Effector CD4-positive, alpha-beta T cell (primary cell): ENCODE measurements around the gene GTF3C1.

Experiments
- DNase-seq: peaks from one replicate; pipeline ENCODE4 v3.0.0-alpha.2; 2020

GTF3C1 gene

GRCh38 chr16:27515874-27516353, 33.8 kb downstream of the GTF3C1 start:
- no peak for DNase-seq

- no peak for DNase-seq
Observed at GRCh38 chr16:27514806-27515205, 34.9 kb downstream of the GTF3C1 start.

DNA sequence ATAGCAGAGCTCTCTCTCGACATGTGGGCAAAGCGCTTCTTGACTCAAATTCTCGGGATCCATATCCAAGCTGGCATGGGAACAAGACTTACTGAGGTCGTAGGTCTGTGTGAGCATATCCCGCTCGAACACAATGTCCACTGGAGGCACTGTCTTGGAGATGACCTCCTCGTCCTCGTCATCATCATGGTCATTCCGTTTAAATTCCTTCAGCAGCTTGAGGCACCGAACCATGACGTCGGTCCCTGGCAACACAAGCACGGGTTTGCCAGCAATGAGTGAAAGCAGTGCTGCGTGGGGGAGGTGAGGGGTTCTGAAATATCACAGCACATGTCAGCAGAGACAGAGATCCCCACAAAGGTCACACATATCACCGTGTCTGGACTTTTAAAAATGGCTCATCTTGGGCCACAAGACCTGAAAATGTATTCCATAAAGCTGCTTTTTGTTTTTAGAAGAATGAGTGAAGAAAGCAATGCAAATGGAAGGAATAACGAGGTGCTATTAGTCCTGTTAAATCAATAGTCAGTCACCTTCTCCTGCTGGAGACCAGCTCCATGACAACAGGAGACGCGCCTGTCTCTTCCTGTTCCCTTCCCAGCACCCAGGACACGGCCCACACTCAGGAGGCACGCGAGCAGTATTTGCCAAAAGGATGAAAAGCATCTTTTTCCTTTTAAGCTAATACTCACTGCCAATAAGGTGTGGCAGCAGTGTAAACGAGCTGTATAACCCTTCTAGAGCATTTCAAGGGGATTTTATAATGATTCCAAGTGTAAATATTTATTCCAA, 37.9 kb downstream of the GTF3C1 start:
- DNase-seq: no peak

DNA sequence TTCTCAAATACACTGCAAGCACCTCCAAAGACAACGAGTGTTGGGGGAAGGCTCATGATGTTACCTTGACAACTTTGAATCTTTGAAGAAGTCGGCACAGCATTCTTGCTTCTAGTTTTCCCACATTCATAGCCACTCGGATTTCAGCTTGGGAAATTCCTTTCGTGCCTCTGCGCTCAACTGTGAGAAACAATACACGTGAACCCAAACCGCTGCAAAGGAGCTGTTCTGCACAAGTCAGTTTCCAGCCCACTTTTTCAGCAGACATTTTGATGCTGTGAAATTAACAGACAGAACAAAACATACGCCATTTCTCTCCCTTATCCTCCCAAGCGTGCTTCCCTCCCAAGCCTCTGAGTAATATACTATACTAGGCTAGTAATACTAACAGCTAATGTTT, 41.2 kb downstream of the GTF3C1 start:
- no peak for DNase-seq

GRCh38 chr16:27506771-27507170, 42.9 kb downstream of the GTF3C1 start:
- no peak for DNase-seq

DNA sequence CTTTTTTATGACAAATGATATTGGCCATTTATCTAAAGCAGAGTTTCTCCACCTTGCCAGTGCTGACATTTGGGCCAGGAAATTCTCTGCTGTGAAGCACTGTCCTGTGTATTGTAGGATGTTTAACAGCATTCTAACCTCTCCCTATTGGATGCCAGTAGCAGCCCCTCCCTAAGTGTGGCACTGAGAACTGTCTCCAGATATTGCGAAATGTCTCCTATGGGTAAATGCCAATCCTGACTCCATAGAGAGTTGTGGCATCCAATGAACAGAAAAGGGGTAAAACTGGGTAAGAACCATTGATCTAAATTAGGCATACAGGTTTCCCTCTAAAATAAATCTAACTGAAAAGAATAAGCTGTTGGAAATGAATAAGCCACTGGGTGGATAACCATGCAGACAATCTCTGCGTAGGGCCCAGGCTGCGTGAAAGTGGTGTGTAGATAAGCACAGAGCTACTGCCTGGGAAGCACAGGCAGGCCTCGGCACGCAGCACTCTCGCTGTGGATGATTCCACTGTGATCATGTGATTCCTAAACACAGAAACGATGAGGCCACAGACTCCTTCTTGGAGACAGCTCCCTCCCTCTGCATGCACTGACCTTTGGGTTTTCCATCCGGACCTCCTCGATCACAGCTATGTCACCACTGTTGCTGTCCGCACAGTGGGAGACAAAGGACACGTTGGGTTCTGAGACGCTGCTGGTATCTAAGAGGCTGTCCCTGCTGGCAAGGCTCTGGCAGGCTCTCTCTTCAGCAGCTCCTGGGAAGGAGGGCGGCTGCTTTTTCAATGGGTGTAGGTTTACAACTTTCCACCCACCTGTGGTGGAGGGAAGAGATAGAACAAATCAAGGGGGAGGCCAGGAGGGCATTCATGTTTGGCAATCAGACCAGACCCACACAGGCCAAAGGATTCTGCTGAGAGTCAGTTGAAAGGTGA, 44.1 kb downstream of the GTF3C1 start:
- DNase-seq: no peak

DNA sequence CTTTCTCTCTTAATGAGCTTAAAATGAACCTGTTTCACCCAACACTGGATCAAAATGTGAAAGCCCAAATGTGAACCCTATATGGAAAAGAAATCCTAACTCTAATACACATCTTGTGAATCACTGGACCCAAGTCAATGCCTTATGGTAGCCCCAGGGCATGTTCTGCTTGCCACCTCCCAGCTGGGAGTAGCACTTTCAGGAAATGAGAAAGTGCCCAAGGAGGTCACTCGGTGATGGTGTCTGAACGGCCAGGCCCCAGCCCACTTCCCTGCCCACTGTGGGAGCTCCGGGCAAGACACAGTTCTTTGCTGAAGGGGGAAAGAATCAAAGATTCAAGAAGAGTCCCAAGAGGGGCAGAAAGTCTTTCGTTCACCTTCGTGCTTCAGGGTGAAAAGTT, 46.1 kb downstream of the GTF3C1 start:
- no peak for DNase-seq

GRCh38 chr16:27500801-27501200, 48.9 kb downstream of the GTF3C1 start:
- DNase-seq: no peak

GRCh38 chr16:27499659-27500055, 50.1 kb downstream of the GTF3C1 start:
- no peak for DNase-seq

- DNase-seq: no peak
Observed at GRCh38 chr16:27498916-27499658, 50.6 kb downstream of the GTF3C1 start.

DNA sequence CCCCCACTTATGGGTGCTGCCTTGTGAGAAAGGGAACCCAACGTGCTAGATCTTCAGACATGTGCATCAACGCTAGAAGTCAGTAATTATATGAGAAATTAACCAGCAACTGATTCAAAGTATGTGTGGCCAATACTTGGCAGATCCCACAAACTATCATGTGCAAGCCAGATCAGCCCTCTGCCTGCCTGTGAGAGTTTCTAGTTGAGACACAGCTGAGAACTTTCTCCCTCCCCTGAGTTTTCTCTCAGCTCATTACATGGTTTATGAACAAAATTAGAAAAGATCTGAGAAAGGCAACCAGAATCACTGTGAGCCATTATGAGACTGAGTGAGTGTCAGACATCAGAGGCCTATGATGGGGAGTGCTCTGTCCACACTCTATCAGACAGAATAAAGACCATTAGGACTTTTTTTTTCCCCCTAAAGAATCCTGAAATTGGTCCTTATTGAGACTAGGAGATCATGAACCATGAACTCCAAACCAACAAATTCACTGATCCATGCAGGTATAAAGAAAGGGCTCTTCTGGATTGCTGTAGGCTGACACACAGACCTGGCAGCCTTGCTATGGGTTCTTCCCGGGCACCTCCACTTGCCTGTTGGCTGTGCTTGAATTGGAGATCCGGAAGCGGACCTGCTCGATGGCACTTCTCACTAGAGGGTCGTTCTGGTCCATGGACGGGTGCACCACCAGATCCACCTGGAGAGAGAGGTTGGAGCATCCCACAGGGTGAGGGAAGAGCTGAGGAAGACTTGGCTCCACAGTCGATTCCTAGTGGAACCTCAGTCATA, 51.5 kb downstream of the GTF3C1 start:
- DNase-seq: no peak

DNA sequence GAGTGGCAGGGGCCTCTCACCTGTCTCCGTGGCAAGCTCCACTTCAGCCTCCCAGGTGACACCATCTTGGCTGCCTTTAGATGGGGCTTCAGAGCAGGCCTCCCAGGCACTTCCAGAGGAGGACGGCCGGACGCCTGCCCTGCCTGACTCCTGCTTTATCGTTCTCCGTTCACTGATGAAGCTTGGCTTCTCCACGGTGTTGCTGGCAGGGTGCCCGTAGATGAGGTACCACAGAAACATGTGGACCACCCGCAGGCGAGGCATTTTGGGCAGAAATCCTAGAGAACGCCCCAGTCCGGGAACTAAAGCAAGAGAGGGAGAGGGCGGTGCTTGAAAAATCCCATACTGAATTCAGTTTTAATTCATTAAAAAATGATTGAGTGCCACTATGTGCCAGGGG, 54.5 kb downstream of the GTF3C1 start:
- DNase-seq: no peak

DNA sequence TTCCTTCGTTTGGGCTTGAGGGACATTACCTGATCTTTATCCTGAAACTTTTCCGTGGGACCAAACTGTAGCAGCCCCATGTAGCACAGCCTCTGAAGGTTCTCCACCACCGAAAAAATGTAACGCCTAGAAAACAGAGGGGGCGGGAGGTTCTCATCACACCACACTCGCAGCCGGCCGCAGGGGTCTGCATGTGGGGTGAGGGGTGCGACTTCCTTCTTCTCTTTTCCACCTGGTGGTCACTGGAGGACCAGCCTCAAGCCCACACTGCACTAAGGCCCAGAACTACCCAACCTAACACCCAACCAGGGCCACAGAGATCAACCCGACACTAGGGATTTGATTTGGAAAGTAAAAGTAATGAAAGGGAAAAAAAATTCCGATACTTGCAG, 57.1 kb downstream of the GTF3C1 start:
- no peak for DNase-seq

DNA sequence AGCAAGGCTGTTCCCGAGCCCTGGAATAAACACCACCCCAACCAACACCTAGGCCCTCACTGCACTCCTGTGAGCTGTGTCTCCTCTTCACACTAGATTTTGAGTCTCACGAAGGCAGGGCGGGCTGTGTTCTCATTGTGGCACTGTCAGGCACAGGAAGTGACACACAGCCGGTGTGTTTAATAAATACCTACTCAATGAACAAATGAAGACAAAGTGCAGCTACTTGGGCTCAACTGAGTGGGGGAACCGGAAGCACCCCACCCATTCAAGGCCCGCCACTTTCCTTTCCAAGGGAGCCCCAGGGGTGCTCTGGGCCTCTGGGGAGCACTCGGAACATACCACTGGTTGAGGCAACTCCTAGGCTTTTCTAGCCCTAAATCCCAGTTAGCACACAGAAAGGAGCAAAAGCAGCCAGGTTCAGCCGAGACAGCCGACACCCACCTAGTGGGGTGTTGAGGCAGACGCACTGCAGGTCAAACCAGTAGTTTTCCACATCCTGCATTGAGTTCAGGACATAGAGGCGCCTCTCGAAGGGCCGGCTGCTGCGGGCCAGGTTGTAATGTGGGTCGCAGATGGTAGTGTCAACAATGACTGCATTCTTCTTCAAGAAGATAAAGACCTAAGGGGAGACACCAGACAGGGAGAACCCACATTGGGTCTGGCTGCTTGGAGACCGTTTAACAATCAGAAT, 57.7 kb downstream of the GTF3C1 start:
- no peak for DNase-seq

DNA sequence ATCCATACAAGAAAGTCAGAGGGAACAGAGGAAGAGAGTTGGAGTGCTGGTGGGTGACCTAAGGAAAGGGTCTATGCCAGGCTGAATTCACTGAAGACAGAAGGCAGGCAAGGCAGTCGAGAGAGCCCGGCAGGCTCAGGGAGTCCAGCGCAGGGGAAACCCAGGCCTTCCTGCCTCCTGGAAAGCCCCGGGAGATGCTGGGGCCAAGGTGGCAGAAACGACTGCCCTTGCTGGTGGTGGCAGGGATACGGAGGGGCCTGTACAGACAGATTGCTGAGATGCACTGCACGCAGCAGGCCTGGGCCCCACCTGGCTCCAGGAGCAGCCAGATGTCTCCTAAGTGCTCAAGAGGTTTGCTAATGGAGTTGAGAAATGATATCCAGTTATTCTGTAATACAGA, 59.8 kb downstream of the GTF3C1 start:
- DNase-seq: no peak

DNA sequence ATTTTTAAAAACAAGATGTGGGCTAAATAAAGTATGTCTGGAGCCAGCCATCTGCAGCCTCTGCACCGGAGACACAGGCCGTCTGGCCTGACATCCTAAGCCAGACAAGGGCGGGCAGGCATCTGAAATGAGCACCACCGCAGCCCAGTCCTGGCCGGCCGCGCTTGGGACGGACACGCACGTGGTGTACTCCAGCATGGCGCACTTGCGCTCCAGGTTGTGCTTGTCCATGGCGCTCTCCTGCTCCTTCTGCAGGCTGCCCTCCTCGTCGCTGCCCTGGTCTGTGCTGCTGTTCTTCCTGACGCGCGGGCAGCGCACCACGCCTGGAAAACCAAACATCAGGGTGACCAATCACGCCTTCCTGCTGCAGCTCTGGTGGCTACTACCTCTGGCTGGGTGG, 60.3 kb downstream of the GTF3C1 start:
- no peak for DNase-seq

DNA sequence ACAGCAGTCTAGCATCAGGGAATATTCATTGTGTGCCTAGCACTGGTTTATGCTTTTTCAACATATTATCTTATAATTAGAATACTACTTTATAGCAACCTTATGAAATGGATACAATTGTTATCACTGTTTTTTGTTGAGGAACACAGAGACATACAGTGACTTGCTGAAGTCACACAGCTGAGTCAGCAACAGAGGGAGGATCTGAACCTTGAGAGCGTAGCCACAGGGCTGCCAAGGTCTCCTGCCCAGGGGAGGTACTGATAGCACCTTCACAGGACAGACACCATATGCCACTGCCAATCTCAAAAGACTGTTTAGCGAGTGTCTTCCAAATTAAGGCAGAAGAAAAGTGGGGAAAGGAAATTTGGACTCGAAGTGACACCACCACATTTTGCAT, 63.0 kb downstream of the GTF3C1 start:
- no peak for DNase-seq

GRCh38 chr16:27486344-27486743, 63.4 kb downstream of the GTF3C1 start:
- no peak for DNase-seq

- no peak for DNase-seq
Observed at GRCh38 chr16:27485811-27486210, 63.9 kb downstream of the GTF3C1 start.

DNA sequence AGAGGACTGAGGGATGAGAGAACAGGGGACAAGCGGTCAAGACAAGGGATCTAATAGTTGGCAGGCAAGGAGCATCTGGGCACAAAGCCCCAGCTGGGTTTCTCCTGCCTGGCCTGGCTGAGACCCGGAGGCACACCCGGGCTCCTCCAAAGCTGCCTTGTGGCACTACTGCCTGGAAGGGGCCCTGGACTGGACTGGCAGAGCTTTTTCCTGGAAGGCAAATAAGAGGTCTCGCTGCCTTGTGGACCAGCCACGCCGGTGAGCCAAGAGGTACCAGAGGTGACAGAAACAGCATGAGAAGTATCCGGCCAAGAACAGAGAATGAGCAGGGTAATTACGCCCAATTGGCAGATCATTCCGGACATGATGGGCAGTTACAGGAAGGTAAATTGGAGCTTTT, 64.6 kb downstream of the GTF3C1 start:
- no peak for DNase-seq

DNA sequence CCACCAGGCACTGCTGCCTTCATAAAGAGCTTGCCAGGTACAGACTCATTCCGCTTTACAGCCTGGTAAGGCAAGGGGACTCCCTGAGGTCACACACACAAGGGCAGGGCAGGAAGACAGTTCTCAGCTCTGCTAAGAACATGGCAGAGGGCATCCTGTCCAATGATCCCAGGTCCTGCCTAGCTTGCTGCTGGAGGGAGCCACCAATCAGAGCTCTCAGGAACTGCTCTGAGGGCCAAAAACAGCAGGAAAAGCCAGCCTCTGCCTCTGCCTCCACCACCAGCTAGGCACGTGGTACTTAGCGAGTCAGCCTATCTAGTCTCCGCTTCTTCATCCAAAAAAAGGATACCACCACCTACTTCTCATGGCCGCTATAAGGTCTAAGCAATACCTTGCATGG, 66.1 kb downstream of the GTF3C1 start:
- DNase-seq: no peak

DNA sequence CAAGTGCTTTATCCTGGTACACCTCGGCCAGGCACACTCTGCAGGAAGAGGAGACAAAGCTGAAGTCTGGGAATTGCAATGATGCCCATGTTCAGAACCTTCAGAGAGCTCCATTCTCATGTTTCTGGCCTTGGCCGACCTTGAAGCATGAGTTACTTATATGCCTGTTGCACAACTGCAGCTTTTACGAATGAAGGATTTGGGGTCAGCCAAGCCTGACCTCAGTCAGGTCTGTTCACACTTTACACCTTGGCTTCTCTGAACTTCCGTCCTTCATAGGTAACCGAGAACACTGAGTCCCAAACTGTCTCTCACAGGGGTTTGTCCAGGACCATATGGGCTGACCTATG, 66.7 kb downstream of the GTF3C1 start:
- DNase-seq: no peak
